K562 (cell line): Measurements from ENCODE around the gene ZNF562. TPM values are rescaled to one million over a fixed set of nuclear protein-coding genes. Genes with fewer than 3 reads are reported as not detected.
"Not testable (repeated sequence)": the region's sequence is repeated elsewhere in the genome, so short reads cannot be mapped to it uniquely, and the experiment has no call there.

ENCODE experiments used
- ATAC-seq: fragments of 200-7000 bp; cut with Tn5 transposase; 3 replicates; pipeline ENCODE4 v1.9.1; 2020; ENCODE audit warnings: moderate library complexity
- BruUV-seq: library from RNA; stranded (reverse); fragments of 400-500 nt; replicated peaks from 2 replicates; lab custom pipeline; 2021; lab: Mats Ljungman, UMichigan
- CTCF ChIA-PET: fragments of 300-600 bp; formaldehyde crosslinking; extraction: SDS; loops from one replicate; lab custom pipeline; 2021; ENCODE audit warnings: low intra/inter-chr PET ratio; lab: Yijun Ruan, JAX
- POLR2A ChIA-PET: fragments of 300-600, 350-650 bp; sonication (Branson Sonifier 250); formaldehyde crosslinking; extraction: SDS; loops from one replicate; lab custom pipeline; 2021; ENCODE audit warnings: antibody characterized with exemption, inconsistent platforms; lab: Yijun Ruan, JAX
- DNase-seq, 4 experiments: peaks; one replicate each; pipeline versions ENCODE4 v3.0.0 to v3.0.0-alpha.2; 2011 to 2018; ENCODE audit warnings: low spot score in 3 of 4, mixed read lengths in 3 of 4; ENCODE audit errors: extremely low read depth in 1 of 4
- FAIRE-seq: peaks from 2 replicates; lab custom pipeline; 2011; peaks lifted over from hg19 to GRCh38; lab: Jason Lieb, UNC
- H2AFZ ChIP-seq: 2 replicates; pipeline ENCODE4 v1.6.0; 2011; ENCODE audit warnings: low read depth, low read length, control low read depth, inconsistent platforms
- H3K27ac ChIP-seq: fragments of 200-600 bp; 3 replicates; pipeline ENCODE4 v1.8.0; 2011; ENCODE audit warnings: low read depth, mild to moderate bottlenecking, control low read depth, inconsistent platforms, low read length, moderate library complexity, mixed read lengths; ENCODE audit errors: extremely low read depth
- H3K27me3 ChIP-seq, 2 experiments: fragments of 300-600 bp in 1 of 2; 2 replicates in 1 of 2; 3 replicates in 1 of 2; pipeline versions ENCODE4 v1.6.0 to v1.8.0; 2011; ENCODE audit warnings: inconsistent platforms in 2 of 2, low read length in 2 of 2, mild to moderate bottlenecking in 1 of 2, mixed read lengths in 1 of 2, moderate library complexity in 1 of 2; ENCODE audit not compliant: control insufficient read depth in 2 of 2, insufficient read depth in 2 of 2
- H3K36me3 ChIP-seq: fragments of 300-600 bp; 3 replicates; pipeline ENCODE4 v1.8.0; 2011; ENCODE audit warnings: mild to moderate bottlenecking, low read length, inconsistent platforms; ENCODE audit not compliant: control insufficient read depth, insufficient read depth
- H3K4me1 ChIP-seq, 2 experiments: fragments of 200-600 bp in 1 of 2; replicated peaks in 1 of 2; 2 replicates in 1 of 2; 3 replicates in 1 of 2; pipeline versions ENCODE4 v1.5.1 to v1.8.0; 2011; ENCODE audit warnings: inconsistent platforms in 2 of 2, low read length in 2 of 2, mild to moderate bottlenecking in 1 of 2, mixed read lengths in 1 of 2, moderate library complexity in 1 of 2; ENCODE audit not compliant: control insufficient read depth in 2 of 2, insufficient read depth in 2 of 2
- H3K4me2 ChIP-seq: 2 replicates; pipeline ENCODE4 v1.6.1; 2011; ENCODE audit warnings: low read length, control low read depth, inconsistent platforms, mixed read lengths; ENCODE audit not compliant: insufficient read depth
- H3K4me3 ChIP-seq: fragments of 200-600 bp; sonication (generic), shearing (Covaris generic); 2 replicates; pipeline ENCODE4 v1.5.1; 2016; ENCODE audit warnings: control low read depth, inconsistent platforms
- H3K79me2 ChIP-seq: fragments of 200-600 bp; 3 replicates; pipeline ENCODE4 v1.8.0; 2011; ENCODE audit warnings: low read length, inconsistent platforms; ENCODE audit not compliant: control insufficient read depth, insufficient read depth
- H3K9ac ChIP-seq, 2 experiments: 2 replicates each; pipeline versions ENCODE4 v1.6.0 to v1.6.1; 2011; ENCODE audit warnings: low read depth in 2 of 2, low read length in 2 of 2, control low read depth in 1 of 2, inconsistent platforms in 1 of 2, mild to moderate bottlenecking in 1 of 2, mixed read lengths in 1 of 2; ENCODE audit not compliant: insufficient read depth in 1 of 2
- H3K9me1 ChIP-seq: one replicate; pipeline ENCODE4 v1.6.0; 2011; ENCODE audit warnings: inconsistent platforms, mild to moderate bottlenecking, low read length, moderate library complexity; ENCODE audit not compliant: control insufficient read depth, insufficient read depth
- H3K9me3 ChIP-seq: replicated peaks from 2 replicates; pipeline ENCODE4 v1.5.1; 2011; ENCODE audit warnings: low read depth, low read length, inconsistent platforms; ENCODE audit not compliant: control insufficient read depth, insufficient read depth
- H4K20me1 ChIP-seq: replicated peaks from 2 replicates; pipeline ENCODE4 v1.6.1; 2011; ENCODE audit warnings: low read length, inconsistent platforms, mixed read lengths; ENCODE audit not compliant: control insufficient read depth, insufficient read depth
- ADNP ChIP-seq: fragments of 200-800 bp; sonication (Bioruptor generic); IDR thresholded peaks from 2 replicates; pipeline ENCODE4 v1.6.1; 2016; ENCODE audit warnings: missing genetic modification characterization, missing compliant biosample characterization
- CHD2 ChIP-seq: IDR thresholded peaks from 2 replicates; pipeline ENCODE4 v1.6.1; 2011; ENCODE audit warnings: low read depth, low read length
- DIDO1 ChIP-seq: fragments of 450-650 bp; IDR thresholded peaks from 2 replicates; pipeline ENCODE4 v1.6.1; 2016; ENCODE audit warnings: low read depth, missing biosample characterization, missing genetic modification characterization
- KDM1A ChIP-seq, 2 experiments: fragments of 450-650 bp; IDR thresholded peaks; 2 replicates each; pipeline ENCODE4 v1.6.1; 2016; ENCODE audit warnings: mild to moderate bottlenecking in 2 of 2
- RCOR1 ChIP-seq, 2 experiments: IDR thresholded peaks; 2 replicates each; pipeline ENCODE4 v1.6.1; 2012; ENCODE audit warnings: low read depth in 2 of 2, low read length in 2 of 2, borderline replicate concordance in 1 of 2, improper control_type of control experiment in 1 of 2
- WGBS: fragments of 100-300 bp; shearing (Covaris generic); methylation state at CpG from one replicate; pipeline ENCODE4 v1.1.6; 2016; ENCODE audit warnings: low coverage, mixed read lengths; ENCODE audit not compliant: insufficient coverage; ENCODE audit errors: missing lambda C conversion rate; 5-methylcytosine and 5-hydroxymethylcytosine counted together
- in situ Hi-C: fragments of 300-500 bp; cut with MboI; formaldehyde crosslinking; loops from 4 replicates; pipeline ENCODE4 v1.15.0; 2018; ENCODE audit warnings: inconsistent platforms, mixed read lengths
- intact Hi-C: fragments of 100-400 bp; cut with micrococcal nuclease; formaldehyde crosslinking; loops from 2 replicates; pipeline ENCODE4 v1.14.2; 2022
- polyA plus RNA-seq, 8 experiments: library from polyadenylated mRNA; depleted of rRNA in 4 of 8; stranded (reverse) in 5 of 8; unstranded in 3 of 8; fragments of >200 nt; fragmentation: Nextera tagmentation in 2 of 8; fragmentation: Illumina TruSeq in 1 of 8; extraction: Ambion mirVana in 2 of 8; extraction: Trizol in 1 of 8; gene quantifications; 2 replicates each; pipeline versions ENCODE4 v1.2.1 to v1.2.3, GENCODE V29; 2011 to 2014; ENCODE audit warnings: inconsistent platforms in 1 of 8, missing spikeins in 1 of 8
- total RNA-seq, 7 experiments: library from RNA; depleted of rRNA in 6 of 7; stranded (reverse); fragments of >200 nt in 6 of 7; fragmentation: Illumina TruSeq in 2 of 7; extraction: Trizol in 2 of 7; gene quantifications; 2 replicates each; pipeline versions ENCODE4 v1.2.1 to v1.2.3, GENCODE V29; 2011 to 2021; ENCODE audit warnings: low replicate concordance in 1 of 7
- TF ChIP-seq, protein P1 (sequence below): conservative IDR thresholded peaks from 2 replicates; pipeline ENCODE4 v1.6.1; 2011; ENCODE audit warnings: low read depth, mild to moderate bottlenecking, low read length; ENCODE audit not compliant: control insufficient read depth

Gene ZNF562
- total and polyA plus RNA-seq, 9 of the 15 experiments (the other 6 are each of a cell fraction or from before 2014, with no cell fraction given) = 11.8 to 46.9 (median 20.8) TPM

DNA sequence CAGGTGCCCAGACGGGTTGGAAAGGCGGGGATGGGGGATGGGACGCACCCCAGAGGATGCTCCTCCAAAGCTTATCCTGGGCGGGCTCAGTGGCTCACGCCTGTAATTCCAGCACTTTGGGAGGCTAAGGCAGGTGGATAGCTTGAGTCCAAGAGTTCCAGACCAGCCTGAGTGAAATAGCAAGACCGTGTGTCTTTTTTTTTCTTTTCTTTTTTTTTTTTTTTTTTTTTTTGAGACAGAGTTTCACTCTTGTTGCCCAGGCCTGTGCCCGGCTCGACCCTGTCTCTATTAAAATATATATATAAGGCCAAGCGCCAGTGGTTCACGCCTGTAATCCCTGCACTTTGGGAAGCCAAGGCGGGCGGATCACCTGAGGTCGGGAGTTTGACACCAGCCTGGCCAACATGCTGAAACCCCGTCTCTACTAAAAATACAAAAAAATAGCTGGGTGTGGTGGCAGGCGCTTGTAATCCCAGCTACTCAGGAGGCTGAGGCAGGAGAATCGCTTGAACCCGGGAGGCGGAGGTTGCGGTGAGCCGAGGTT lies 530 bp upstream of the ZNF562 start:
- peaks cover 47% of the 10 kb centered on the region for H3K79me2 ChIP-seq
- ChIA-PET CTCF (interaction anchor here (0.6 kb wide), 1 partner anchor 230 kb away, joined by 3 read pairs; no protein-coding TSS in a partner anchor), POLR2A (interaction anchor here (0.6 kb wide), 1 partner anchor 12 kb away, joined by 3 read pairs; no protein-coding TSS in a partner anchor)
- TSS peak; percentile 96 for BruUV-seq
- H3K9me3 ChIP-seq = peaks cover 18% of the 10 kb centered on the region
- FAIRE-seq, H3K4me1 ChIP-seq, H4K20me1 ChIP-seq, H3K27me3 ChIP-seq, DNase-seq, H3K9me1 ChIP-seq, in situ Hi-C loops, intact Hi-C loops: not testable (repeated sequence)
- H3K4me3 ChIP-seq = peak overlapping the region; percentile 96
- peak overlapping the region; percentile 99 for H3K27ac ChIP-seq
- peaks cover 38% of the 10 kb centered on the region for H3K36me3 ChIP-seq
- H2AFZ ChIP-seq = peak overlapping the region; percentile 100
- TF ChIP-seq RCOR1 (IDR thresholded peaks at IDR 0.05; ENCODE audit: borderline replicate concordance in 1 of 2, low read depth in 2 of 2, low read length in 2 of 2) (peak in 1 of 2 experiments; percentile 24; a peak in 1 of 4 replicates), CHD2 (0 out of 2 replicates have a peak, but pooled peaks have one; percentile 33), KDM1A (IDR thresholded peaks at IDR 0.05) (0 out of 4 replicates have a peak, but pooled peaks of 1 of the 2 experiments have one; percentile 33), DIDO1 (0 out of 2 replicates have a peak, but pooled peaks have one; percentile 1), ADNP (0 out of 2 replicates have a peak, but pooled peaks have one; percentile 41)
- TF ChIP-seq, protein P1, sequence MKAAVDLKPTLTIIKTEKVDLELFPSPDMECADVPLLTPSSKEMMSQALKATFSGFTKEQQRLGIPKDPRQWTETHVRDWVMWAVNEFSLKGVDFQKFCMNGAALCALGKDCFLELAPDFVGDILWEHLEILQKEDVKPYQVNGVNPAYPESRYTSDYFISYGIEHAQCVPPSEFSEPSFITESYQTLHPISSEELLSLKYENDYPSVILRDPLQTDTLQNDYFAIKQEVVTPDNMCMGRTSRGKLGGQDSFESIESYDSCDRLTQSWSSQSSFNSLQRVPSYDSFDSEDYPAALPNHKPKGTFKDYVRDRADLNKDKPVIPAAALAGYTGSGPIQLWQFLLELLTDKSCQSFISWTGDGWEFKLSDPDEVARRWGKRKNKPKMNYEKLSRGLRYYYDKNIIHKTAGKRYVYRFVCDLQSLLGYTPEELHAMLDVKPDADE = 0 out of 2 replicates have a peak, but pooled peaks have one; percentile 38
- ATAC-seq = peak; percentile 85
- 59% methylated on average over 17 of the region's 20 CpGs for WGBS
- H3K9ac ChIP-seq = peak overlapping the region; percentile 98 to 99
- H3K4me2 ChIP-seq = peak overlapping the region; percentile 85
